ENCODE data around the gene RIN1.

Gene RIN1

DNA sequence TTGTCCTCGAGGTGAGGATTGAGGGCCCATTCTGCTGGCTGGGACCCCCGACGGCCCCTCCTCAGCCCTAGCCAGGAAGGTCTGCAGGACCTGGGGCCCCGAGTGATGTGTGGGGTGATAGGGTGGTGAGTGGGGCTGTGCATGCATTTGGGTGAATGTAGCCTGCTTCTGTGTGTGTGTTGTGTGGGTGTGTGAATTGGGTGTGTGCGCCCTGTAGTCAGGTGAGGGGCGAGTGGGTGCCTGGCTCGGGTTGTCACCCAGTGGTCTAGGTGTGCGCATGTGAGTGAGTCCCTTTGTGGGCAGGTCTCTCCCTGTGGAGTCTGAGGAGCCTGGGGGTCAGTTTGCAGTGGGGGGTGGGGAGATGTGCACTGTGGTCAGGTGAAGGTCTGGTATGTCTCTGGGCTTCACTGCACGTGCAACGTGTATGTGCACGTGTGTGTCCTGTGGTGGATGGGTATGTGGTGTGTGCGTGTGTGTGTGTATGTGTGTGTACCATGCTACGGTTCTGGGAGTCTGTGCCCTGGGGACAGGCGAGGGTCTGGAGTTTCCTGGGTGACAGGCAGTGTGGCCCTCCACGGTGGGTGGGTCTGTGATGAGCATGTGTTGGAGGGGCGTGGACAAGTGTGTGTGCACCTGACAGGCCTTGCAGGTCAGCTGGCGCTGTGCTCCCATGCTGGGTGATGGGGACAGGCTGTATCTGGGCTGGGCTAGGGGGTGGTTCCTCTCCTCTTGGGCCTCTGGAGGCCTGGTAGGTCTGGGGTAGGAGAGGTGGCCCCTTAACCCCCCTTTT lies 43.5 kb downstream of the RIN1 start:
- DNase-seq: no peak

DNA sequence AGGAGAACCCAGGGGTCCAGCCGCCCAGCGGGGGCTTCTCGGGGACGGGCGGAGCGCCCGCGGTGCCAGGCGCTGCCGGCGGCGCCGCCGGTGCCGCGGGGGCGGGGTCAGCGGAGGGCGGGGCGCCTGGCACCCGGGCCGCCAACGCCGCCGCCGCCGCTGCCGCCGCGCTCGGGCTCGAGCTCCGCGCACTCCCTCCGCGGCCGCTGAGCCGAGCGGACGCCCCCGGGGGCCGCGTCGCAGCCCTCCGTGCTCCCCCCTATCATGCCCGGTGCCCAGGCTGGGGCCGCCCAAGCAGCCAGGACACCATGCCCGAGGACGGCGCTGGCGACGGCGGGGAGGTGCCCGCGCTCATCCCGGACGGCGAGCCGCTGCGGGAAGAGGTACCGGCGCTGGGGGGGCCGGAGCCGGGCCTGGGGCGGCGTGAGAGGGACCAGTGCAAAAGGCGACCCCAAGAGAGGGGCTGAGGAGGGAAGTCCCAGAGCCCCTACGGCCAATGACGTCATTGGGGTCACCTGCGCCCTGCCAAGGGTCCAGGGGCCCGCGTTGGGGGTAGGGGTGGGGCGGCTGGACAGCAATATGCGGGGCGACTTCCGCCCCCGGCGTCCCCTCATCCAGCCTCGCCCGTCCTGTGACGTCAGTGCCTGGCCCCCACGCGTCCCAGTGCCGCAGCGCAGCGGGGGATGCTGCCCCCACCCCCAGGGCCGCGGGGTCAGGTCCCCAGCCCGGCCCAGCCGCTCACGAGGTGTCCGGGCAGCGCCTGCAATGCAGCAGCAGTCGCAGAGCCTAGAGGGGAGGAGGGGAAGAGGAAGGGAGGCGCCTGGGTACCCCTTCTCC lies 44.3 kb downstream of the RIN1 start, which contains the start of gene TMEM151A:
TMEM151A (plus strand) TSS at position 189 of the 837 bp plus-strand sequence; CDS start at position 309, 120 bp downstream.
- peak; percentile 46 for DNase-seq

DNA sequence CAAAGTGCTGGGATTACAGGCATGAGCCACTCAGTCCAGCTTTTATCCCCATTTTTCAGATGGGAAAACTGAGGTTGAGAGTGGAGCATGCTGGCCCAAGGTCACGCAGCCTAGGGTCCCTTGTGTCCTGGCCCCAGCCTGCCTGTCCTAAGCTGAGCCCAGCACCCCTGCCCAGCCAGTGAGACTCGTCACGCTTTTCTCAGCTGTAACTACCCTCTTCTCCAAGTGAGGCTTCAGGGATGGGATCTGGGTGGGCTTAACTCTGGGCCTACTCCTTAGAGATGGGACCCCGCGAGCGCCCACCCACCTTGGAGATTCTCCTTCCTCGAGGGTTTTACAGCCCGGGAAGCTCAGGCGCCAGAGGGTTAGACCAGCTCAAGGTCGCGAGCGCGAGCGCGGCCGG lies 44.9 kb downstream of the RIN1 start:
- no peak for DNase-seq

DNA sequence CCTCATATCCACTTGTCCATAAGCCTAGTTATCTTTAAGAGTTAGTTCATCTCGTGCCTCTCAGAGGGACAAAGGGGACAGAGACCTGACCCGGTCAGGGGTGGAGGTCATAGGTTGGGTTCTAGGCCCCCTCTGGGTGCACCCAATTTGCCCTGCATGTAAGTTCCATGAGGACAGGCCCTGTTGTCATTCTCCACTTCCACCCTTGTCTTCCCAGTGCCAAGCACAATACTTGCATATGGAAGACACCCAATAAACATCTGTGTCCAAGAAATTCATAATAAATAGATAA lies 46.0 kb downstream of the RIN1 start:
- no peak for DNase-seq

DNA sequence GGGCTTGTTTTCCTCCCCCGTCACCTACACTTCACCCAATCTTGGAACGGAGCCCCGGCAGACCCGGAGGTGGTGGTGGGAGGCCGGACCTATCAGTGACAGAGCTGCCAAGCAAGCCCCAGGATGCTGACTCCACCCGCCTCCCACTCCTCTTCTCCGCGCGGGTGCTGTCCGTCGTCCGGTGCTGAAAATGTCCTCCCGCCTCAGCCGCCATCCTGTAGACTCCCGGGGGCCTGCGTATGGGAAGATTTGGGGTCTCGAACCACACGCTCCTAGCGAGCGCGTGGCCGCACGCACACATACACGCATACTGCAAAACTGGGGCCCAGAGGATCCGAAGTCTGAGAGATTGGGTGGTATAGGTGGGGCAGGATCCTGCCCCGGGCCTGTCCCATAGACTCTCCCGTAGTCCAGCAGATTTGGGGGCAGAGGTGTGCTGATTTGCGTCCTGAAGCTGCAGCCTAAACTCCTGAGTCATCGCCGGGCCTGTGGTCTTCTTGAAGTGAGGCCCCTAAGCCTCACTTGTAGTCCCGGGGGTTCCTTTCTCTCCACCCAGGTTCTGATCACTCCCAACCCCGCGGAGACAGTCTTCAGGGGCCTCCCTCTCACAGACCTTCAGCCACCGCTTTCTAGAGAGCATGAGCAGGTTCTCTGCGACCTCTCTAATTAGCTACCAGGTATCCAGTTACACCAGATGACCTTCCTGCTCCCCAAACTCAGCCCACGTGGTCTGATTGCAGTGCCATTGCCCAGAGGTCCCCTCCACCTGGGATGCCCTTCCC lies 46.5 kb downstream of the RIN1 start:
- peak; percentile 85 for DNase-seq

DNA sequence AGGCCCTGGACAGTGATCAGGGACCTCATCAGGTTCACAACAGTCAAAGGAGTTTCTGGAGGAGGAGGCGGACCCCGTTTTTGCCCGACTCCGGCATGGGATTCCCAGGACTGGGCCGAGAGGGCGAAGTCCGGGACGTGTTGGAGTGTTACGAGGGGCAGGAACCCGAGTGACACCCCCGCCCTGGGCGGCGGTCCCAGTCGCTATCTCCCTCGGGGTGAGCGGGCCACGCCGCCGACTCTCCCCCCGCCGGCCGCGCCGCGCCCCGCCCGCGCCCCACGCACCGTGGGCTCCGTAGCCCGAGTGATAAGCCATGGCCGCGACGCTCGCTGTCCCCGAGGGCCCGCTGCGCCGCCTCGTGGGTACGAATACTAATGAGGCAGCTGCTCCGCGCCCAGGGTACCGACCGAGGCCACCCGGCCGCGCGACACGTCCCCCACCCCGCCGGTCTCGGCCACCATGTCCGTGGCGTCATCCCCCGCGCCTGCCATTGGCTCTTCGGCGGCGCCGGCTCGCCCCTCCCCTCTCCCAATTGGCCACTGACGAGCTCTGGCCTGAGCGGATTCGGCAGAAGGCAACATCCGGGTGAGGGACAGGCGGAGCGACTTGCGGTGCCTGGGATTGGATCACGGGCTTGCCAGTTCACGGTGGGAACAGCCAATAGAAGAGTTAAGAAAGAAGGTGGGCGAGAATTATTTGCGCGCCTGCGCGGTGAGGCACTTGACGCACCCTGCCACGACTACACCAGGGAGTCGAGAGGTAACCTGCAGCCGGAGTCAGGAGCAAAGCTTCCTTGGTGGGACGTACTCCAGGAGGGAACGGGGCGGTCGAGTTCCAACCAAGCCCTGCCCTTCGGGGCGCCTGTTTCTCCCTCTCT lies 47.3 kb downstream of the RIN1 start, which contains the start of gene YIF1A:
YIF1A (minus strand) TSS at position 473 of the 877 bp plus-strand sequence; CDS start at position 315, 158 bp downstream.
- peak; percentile 99 for DNase-seq

DNA sequence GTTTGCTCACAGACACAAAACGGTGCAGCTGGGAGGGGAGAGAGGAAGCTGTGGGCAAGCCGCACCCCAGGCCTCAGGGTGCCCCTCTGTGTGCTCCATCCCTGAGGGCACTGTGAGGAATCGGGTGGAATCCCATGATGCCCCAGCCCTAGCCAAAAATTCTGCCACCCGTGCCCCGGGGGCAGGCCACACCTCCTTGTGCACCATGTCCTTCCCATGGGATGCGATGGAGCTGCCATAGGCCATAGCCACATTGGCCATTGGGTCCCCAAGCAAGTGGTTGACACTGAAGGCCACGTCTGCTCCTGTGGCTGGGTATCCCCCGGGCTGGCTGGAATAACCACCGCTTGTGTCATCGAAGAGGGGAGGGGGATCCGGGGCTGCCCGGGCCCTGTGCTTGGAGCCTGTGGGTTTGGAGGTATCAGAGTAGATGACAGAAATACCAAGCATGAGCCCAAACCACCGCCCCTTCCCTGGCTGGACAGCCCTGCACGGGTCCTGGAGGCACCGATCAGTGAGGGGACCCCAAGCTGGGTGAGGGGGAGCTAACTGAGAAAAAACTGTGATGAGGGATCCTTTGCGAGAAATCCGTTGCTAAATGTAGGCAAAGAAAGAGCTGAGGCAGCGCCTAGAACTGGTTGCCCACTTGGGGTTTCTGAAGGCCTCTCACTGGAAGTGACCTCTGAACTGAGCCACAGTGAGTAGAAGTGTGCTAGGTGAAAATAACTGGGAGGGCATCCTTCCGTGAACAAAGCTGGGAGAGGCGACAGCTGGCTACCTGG lies 48.2 kb downstream of the RIN1 start:
- DNase-seq: no peak

DNA sequence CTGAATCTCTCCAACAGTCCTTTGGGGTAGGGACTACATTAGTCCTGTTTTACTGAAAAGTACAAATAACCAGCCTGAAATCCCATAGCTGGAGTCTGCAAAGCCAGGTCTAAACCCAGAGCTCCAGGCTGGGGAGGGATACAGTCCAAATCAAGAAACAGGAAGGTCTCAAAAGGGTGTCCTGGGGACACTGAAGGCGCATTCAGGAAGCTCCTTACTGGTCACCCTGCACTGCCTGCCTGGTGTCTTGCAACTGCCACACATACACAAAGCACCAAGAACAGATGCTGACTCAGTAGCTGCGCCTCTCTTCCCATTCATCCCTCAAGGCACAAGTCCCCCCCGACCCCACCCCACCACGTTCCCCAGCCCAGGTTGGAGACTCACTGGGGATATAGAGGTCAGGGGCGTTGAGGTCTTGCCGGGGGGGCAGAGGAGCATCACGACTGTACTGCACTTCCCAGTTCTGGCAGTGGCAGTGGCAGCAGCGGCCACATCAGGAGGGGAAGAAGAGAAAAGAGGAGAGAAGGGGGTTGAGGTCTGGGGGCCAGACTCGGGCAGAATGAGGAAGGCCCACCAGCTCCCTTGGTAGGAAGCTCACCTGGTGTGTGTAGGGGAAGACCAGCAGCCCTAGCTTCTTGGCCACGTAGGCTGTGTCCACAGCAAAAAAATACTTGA lies 48.9 kb downstream of the RIN1 start:
- no peak for DNase-seq

DNA sequence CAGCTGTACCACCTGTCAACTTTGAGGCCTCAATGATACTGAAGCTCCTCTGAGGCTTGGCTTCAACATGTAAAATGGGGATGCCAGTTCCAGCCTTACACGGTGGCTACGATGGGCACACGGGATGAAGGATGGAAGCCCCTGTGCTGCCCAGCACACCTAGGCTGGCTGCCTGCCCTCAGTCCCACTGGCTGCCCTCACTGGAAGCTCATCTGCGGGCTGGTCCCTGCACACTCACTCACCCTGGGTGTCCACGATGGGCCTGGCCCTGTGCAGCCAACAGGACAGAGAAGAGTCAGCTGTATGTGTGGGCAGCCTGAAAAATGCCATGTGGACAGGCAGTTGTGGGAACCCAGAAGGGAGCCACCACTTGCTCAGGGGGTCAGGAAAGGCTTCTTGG lies 49.5 kb downstream of the RIN1 start:
- DNase-seq: no peak

DNA sequence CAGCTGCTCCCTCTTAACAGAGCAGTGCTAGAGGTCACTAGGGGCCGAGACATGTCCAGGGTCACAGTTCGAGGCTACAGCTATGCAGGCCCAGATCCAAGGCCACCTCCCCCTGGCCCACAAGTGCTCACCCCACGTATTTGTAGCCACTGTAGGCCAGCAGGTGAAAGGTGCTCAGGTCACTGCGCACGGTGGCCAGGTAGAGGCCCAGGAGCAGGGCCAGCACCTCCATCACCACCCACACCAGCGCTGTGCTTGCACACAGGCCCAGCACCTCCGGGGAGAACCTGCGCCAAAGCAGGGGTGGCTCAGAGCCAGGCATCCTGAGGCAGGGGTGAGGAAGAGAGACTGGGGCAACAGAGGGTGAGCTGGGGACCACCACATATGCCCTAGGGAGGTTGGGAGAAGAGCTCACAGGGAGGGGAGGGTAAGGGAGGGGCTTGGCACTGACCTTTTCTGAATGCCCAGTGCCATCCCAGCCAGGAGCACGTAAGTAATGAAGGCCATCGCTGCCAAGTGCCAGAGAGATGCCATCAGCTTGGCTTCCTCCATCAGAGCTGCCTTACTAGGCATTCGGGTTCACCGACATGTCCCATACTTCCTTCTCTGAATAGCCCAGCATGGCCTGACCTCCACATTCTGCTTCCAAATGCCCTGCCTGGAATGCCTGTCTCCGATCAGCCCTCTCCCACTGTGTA lies 50.8 kb downstream of the RIN1 start:
- no peak for DNase-seq

DNA sequence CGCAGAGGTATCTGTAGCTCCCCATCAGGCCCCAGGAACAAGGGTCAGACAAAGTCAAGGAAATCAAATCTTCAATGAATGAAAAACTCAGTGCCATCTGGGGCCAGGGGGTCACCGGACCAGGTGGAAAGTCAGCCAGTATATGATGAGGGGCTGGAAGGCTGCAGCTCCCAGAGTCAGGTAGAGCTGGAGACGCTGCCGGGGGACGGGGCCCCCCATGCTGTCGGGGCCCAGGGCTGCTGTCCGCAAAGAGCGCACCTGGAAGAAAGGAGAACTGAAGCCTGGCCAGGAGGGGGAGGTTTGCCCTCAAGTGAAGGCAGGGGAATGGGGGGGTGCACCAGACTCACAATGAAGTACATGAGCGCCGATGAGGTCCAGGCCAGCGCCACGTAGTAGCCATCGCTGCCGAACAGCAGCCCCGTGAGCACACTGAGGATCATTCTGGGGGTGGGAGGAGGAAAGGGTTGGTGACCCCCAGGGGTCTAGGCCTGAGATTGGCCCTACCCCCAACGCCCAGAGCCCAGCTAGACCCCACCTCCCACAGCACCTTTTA lies 51.6 kb downstream of the RIN1 start:
- DNase-seq: no peak

DNA sequence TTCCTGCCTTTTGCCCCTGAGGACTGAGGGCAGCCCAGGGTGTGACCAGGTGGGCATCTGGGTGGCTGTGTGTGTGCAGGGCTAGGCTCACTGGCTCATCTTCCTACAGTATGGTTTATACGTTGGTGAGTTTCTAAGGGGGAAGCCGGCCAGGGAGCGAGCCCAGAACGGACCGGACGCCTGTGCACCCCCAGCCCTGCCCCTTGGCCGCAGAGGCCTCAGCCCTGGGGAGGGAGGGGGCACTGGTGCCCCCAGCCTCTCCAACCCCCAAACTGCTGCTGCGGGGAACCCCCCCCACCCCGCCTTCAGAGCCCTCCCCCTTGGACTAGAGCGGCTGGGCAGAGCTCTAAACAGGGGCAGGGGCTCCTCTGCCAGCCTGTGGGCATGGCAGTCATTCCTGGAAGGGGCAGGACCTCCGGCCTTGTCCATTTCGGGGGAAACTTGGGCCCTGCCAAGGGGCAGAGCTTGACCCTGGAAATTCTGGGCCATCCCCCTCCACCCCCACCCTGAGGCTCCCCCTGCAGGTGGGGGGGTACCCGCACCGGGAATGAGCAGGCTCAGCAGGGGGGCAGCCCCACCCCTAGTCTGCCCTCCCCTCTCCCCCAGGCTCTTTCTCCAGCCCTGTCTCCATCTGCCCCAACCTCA lies 52.7 kb downstream of the RIN1 start:
- no peak for DNase-seq

DNA sequence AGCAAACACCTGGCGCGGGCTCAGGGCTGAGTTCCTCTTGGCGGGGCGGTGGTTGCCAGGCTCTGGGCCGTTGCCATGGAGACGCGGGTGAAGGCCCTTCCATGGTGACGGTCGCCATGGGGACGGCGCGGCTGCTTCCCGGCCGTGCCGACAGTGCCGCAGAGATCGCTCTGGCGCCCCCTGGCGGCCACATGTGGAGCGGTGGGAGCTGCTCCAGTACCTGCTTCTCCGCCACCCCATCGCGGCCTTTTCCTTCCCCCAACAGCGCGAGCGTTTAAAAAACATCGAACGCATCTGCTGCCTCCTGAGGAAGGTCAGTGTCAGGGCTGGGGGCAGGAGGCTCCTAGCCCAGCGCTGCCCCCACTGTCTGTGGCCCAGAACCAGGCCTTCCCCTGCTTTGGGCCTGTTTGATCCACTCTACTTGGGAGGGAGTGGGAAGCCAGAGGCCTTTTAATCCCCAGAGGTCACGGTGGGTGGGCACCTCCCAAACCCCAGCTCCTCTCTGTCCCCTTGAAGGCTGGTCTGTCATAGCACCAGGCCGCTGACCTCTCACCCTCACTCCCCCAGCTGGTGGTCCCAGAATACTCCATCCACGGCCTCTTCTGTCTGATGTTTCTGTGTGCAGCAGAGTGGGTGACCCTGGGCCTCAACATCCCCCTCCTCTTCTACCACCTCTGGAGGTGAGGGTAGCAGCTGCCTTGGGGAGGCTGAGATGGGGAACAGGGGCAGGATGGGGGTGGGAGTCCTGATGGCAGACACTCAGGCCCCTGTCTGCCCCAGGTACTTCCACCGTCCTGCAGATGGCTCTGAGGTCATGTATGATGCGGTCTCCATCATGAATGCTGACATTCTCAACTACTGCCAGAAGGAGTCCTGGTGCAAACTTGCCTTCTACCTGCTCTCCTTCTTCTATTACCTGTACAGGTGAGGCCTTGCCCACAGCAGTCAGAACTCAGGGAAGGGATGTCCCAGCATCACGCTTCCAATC lies 53.5 kb downstream of the RIN1 start:
- DNase-seq: peak; percentile 99

Data from COR-L47 (cell line).